GM23338 (cell line): Measurements from ENCODE around the gene KPNA2. TPM values are rescaled to one million over a fixed set of nuclear protein-coding genes. Genes with fewer than 3 reads are reported as not detected.
"Not testable (repeated sequence)": the region's sequence is repeated elsewhere in the genome, so short reads cannot be mapped to it uniquely, and the experiment has no call there.

Experiments used
- ATAC-seq: fragments of 200-7000 bp; cut with Tn5 transposase; 3 replicates; pipeline ENCODE4 v1.9.1; 2020
- DNase-seq: peaks from one replicate; pipeline ENCODE4 v3.0.0-alpha.2; 2015; ENCODE audit warnings: low spot score
- H2AFZ ChIP-seq: fragments of 200-600 bp; sonication (generic); 2 replicates; pipeline ENCODE4 v1.8.0; 2016; ENCODE audit warnings: antibody characterized with exemption, mild to moderate bottlenecking, moderate library complexity
- H3F3A ChIP-seq: fragments of 200-600 bp; sonication (generic); replicated peaks from 2 replicates; pipeline ENCODE4 v1.8.0; 2017; ENCODE audit warnings: antibody characterized with exemption, mixed run types, low read depth
- H3K27ac ChIP-seq: fragments of 200-600 bp; sonication (generic); 2 replicates; pipeline ENCODE4 v1.6.1; 2016; ENCODE audit warnings: low read depth
- H3K27me3 ChIP-seq: fragments of 200-600 bp; sonication (generic); 2 replicates; pipeline ENCODE4 v1.8.0; 2016; ENCODE audit warnings: mild to moderate bottlenecking, mixed run types, moderate library complexity; ENCODE audit not compliant: insufficient read depth
- H3K36me3 ChIP-seq: fragments of 200-600 bp; sonication (generic); 2 replicates; pipeline ENCODE4 v1.8.0; 2016; ENCODE audit warnings: mild to moderate bottlenecking; ENCODE audit not compliant: insufficient read depth
- H3K4me1 ChIP-seq: fragments of 200-600 bp; sonication (generic); 2 replicates; pipeline ENCODE4 v1.8.0; 2016; ENCODE audit warnings: mild to moderate bottlenecking, moderate library complexity; ENCODE audit not compliant: insufficient read depth
- H3K4me2 ChIP-seq: fragments of 200-600 bp; sonication (generic); 2 replicates; pipeline ENCODE4 v1.7.1; 2017; ENCODE audit warnings: mixed run types
- H3K4me3 ChIP-seq: fragments of 200-600 bp; sonication (generic); 2 replicates; pipeline ENCODE4 v1.6.1; 2016; ENCODE audit warnings: mixed run types
- H3K79me2 ChIP-seq: fragments of 200-600 bp; sonication (generic); replicated peaks from 2 replicates; pipeline ENCODE4 v1.8.0; 2017; ENCODE audit warnings: mild to moderate bottlenecking; ENCODE audit not compliant: insufficient read depth
- H3K9me2 ChIP-seq: fragments of 200-600 bp; sonication (generic); 2 replicates; pipeline ENCODE4 v1.8.0; 2017; ENCODE audit not compliant: insufficient read depth
- H4K20me1 ChIP-seq: fragments of 200-600 bp; sonication (generic); replicated peaks from 2 replicates; pipeline ENCODE4 v1.8.0; 2017; ENCODE audit warnings: mild to moderate bottlenecking; ENCODE audit not compliant: insufficient read depth
- H3K27ac Mint-ChIP-seq: 2 replicates; pipeline ENCODE4 v1.8.0; 2020; ENCODE audit warnings: inconsistent platforms, mild to moderate bottlenecking, moderate library complexity, mixed read lengths
- H3K27me3 Mint-ChIP-seq: 3 replicates; pipeline ENCODE4 v1.8.0; 2022; ENCODE audit warnings: low read depth, mild to moderate bottlenecking, moderate library complexity, mixed read lengths, inconsistent platforms; ENCODE audit not compliant: insufficient read depth, poor library complexity
- H3K36me3 Mint-ChIP-seq: 3 replicates; pipeline ENCODE4 v1.8.0; 2021; ENCODE audit warnings: low read depth, mild to moderate bottlenecking, inconsistent platforms, moderate library complexity, mixed read lengths
- H3K4me1 Mint-ChIP-seq: 3 replicates; pipeline ENCODE4 v1.8.0; 2020; ENCODE audit warnings: mild to moderate bottlenecking, inconsistent platforms, mixed read lengths
- H3K4me3 Mint-ChIP-seq: 3 replicates; pipeline ENCODE4 v1.8.0; 2021; ENCODE audit warnings: moderate library complexity, mild to moderate bottlenecking, inconsistent platforms, mixed read lengths
- H3K9me3 Mint-ChIP-seq: 3 replicates; pipeline ENCODE4 v1.8.0; 2020; ENCODE audit warnings: moderate library complexity, mild to moderate bottlenecking, inconsistent platforms, mixed read lengths
- CREB1 ChIP-seq: fragments of 250-450 bp; sonication (Bioruptor Pico); IDR thresholded peaks from 2 replicates; pipeline ENCODE4 v1.5.0; 2020; ENCODE audit warnings: low read depth, mild to moderate bottlenecking, moderate library complexity
- JUNB ChIP-seq: IDR thresholded peaks from one replicate; pipeline ENCODE4 v1.6.1; 2016; ENCODE audit warnings: antibody characterized with exemption; ENCODE audit not compliant: unreplicated experiment
- POLR2AphosphoS5 ChIP-seq: IDR thresholded peaks from 2 replicates; pipeline ENCODE4 v1.6.1; 2016; ENCODE audit warnings: antibody characterized with exemption, low read depth
- polyA plus RNA-seq: library from polyadenylated mRNA; unstranded; fragments of >200 nt; fragmentation: Nextera tagmentation; extraction: Ambion mirVana; gene quantifications from 2 replicates; pipeline ENCODE4 v1.2.1, GENCODE V29; 2016
- total RNA-seq: library from RNA; depleted of rRNA; stranded (reverse); fragments of >200 nt; shearing (Covaris generic); gene quantifications from 2 replicates; pipeline ENCODE4 v1.2.3, GENCODE V29; 2014
- TF ChIP-seq, protein P1 (sequence below), 2 experiments: fragments of 200-600 bp in 1 of 2; sonication (generic) in 1 of 2; conservative IDR thresholded peaks; 2 replicates each; pipeline versions ENCODE4 v1.5.1 to v1.6.1; 2016 to 2017; ENCODE audit warnings: antibody characterized with exemption in 2 of 2, low read depth in 2 of 2, mild to moderate bottlenecking in 2 of 2, moderate library complexity in 1 of 2
- TF ChIP-seq, protein P2 (sequence below): IDR thresholded peaks from one replicate; pipeline ENCODE4 v1.6.1; 2018; ENCODE audit warnings: antibody characterized with exemption; ENCODE audit not compliant: unreplicated experiment

KPNA2 gene
- total and polyA plus RNA-seq, 2 experiments from 2014 or later = 375 to 442 TPM

DNA sequence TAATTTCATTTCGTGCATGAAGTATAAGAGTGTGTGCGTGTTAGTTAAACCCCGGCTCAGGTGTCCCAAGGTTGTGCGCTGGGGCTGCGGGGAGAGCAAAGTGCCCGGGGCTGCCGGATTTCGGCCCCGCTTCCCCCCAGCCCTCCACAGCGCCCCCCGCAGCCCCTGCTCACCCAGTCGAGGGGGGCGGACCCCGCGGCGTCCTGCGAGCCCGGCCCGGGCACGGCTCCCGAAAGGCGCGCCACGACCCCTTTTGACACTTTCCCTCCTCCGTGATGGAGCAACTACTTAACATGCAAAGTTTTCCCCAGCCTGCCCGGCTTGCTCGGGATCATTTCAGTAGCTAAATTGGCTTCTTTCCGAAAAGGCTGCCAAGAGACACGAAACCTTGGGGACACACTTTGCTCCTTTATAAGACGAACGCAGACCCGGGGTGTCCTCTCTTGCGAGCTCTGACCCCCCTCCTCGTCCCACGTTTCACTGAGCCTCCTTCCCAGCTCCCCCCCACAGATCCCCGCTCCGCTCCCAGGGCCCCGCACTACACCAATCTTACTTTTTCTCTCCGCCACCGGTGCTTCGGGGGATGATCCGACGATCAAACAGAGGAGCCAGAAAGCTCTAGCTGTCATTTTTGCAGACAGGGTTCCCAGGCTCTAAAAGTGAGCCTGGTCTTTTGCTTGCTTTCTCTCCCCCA lies 39.8 kb upstream of the KPNA2 start:
- Mint-ChIP-seq H3K36me3 (peaks cover 13% of the 10 kb centered on the region), H3K4me3 (peak overlapping the region; percentile 74), H3K27me3 (peaks cover 25% of the 10 kb centered on the region), H3K4me1 (peaks cover 18% of the 10 kb centered on the region), H3K9me3 (no peaks in the 10 kb centered on the region), H3K27ac (no peak overlapping the region)
- peak overlapping the region; percentile 80 for H3K4me3 ChIP-seq
- no peaks in the 10 kb centered on the region for H3K9me2 ChIP-seq
- peaks cover 14% of the 10 kb centered on the region for H3K4me1 ChIP-seq
- TF ChIP-seq JUNB (no peak), POLR2AphosphoS5 (peak; percentile 23)
- TF ChIP-seq, protein P1, sequence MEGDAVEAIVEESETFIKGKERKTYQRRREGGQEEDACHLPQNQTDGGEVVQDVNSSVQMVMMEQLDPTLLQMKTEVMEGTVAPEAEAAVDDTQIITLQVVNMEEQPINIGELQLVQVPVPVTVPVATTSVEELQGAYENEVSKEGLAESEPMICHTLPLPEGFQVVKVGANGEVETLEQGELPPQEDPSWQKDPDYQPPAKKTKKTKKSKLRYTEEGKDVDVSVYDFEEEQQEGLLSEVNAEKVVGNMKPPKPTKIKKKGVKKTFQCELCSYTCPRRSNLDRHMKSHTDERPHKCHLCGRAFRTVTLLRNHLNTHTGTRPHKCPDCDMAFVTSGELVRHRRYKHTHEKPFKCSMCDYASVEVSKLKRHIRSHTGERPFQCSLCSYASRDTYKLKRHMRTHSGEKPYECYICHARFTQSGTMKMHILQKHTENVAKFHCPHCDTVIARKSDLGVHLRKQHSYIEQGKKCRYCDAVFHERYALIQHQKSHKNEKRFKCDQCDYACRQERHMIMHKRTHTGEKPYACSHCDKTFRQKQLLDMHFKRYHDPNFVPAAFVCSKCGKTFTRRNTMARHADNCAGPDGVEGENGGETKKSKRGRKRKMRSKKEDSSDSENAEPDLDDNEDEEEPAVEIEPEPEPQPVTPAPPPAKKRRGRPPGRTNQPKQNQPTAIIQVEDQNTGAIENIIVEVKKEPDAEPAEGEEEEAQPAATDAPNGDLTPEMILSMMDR (conservative IDR thresholded peaks at IDR 0.05; ENCODE audit: low read depth in 2 of 2) = peak in 1 of 2 experiments; percentile 39; a peak in 3 of 4 replicates
- ATAC-seq = peak; percentile 34
- H3K4me2 ChIP-seq = peak overlapping the region; percentile 81
- H4K20me1 ChIP-seq = no peaks in the 10 kb centered on the region; the same call in 1 of the 2 replicates
- peak; percentile 59 for DNase-seq
- peaks cover 13% of the 10 kb centered on the region for H3F3A ChIP-seq
- no peaks in the 10 kb centered on the region for H3K36me3 ChIP-seq
- H3K79me2 ChIP-seq = no peaks in the 10 kb centered on the region
- H3K27ac ChIP-seq = no peak overlapping the region; the same call in 1 of the 2 replicates
- H2AFZ ChIP-seq = peak overlapping the region; percentile 97
- H3K27me3 ChIP-seq = peaks cover 40% of the 10 kb centered on the region

DNA sequence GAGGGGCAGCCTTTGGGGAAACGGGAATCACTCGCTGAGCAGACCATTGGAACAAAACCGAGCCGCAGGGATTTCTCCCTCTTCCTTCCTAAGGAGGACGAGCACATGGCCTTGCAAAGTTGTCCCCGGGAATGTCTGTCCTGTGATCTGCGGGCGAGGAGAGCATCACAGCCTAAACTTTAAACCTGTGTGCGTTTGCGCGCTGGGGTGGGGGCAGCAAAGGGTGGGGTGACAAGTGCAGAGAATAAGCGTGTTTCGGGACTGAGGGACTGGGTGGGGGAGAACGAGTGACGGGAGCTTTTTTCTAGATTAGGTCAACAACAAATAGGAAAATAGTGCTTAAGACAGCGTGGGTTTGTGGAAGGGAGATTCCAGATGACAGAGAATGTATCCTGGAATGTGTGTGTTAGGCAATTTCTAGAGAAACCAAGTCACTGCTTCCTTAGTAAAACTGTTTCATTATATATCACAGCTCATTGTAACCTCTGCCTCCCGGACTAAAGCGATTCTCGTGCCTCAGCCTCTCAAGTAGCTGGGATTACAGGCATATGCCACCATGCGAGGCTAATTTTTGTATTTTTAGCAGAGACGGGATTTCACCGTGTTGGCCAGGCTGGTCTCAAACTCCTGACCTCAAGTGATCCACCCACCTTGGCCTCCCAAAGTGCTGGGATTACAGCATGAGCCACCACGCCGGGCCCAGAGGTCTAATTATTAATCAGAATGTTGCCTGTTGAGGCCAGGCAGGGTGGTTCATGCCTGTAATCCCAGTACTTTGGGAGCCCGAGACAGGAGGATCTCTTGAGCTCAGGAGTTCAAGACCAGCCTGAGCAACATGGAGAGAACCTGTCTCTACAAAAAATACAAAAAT lies 39.0 kb upstream of the KPNA2 start, which contains the start of gene C17orf58:
Gene C17orf58 (minus strand): TSS at position 169 of the 871 bp plus-strand sequence. CDS start 271 bp downstream, outside the sequence.
- Histone ChIP-seq H2AFZ (peak within 1 kb of the TSS; percentile 97), H3K4me2 (peak within 1 kb of the TSS; percentile 81), H3K27me3 (peaks cover 40% of the 10 kb centered on the region), H3K4me1 (peaks cover 14% of the 10 kb centered on the region), H3F3A (peaks cover 13% of the 10 kb centered on the region), H3K4me3 (peak within 1 kb of the TSS; percentile 80)
- DNase-seq = peak; percentile 40
- H3K79me2 ChIP-seq, H3K9me3 Mint-ChIP-seq, H4K20me1 ChIP-seq, H3K36me3 ChIP-seq, H3K27ac ChIP-seq, H3K36me3 Mint-ChIP-seq, H3K27ac Mint-ChIP-seq, H3K9me2 ChIP-seq: not testable (repeated sequence)
- Mint-ChIP-seq H3K4me1 (peaks cover 18% of the 10 kb centered on the region), H3K27me3 (peaks cover 25% of the 10 kb centered on the region), H3K4me3 (peak within 1 kb of the TSS; percentile 74)
- ATAC-seq = peak; percentile 10

DNA sequence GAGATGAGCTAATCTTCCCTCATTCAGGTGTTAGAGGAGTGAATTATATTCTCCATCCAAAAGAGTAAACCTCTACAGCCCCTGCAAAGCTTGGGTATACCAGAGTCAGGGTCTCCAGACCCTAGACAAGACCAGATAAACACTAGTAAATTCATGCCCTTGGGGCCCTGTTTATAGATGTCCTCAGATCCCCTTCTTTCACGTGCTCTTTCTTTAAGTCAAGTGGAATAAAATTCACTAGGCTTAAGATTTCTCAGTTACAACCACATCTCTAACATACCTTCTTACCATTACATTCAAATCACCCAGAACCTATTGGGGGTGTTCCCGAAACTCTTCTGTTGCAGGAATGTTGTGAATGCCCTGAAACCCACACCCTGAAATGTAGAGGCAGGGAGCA lies 37.1 kb upstream of the KPNA2 start:
- Mint-ChIP-seq H3K4me3 (no peak overlapping the region), H3K4me1 (peaks cover 15% of the 10 kb centered on the region), H3K36me3 (no peaks in the 10 kb centered on the region; the same call in 2 of the 3 replicates), H3K27ac (no peak overlapping the region), H3K9me3 (no peaks in the 10 kb centered on the region), H3K27me3 (peaks cover 23% of the 10 kb centered on the region)
- Histone ChIP-seq H3F3A (peaks cover 3% of the 10 kb centered on the region; the same call in 1 of the 2 replicates), H4K20me1 (no peaks in the 10 kb centered on the region), H3K9me2 (no peaks in the 10 kb centered on the region), H3K4me3 (no peak overlapping the region), H3K4me1 (peaks cover 10% of the 10 kb centered on the region), H2AFZ (no peak overlapping the region), H3K27ac (no peak overlapping the region), H3K27me3 (peaks cover 30% of the 10 kb centered on the region), H3K79me2 (no peaks in the 10 kb centered on the region), H3K4me2 (no peak overlapping the region), H3K36me3 (no peaks in the 10 kb centered on the region)
- ATAC-seq (no peak), DNase-seq (peak; percentile 43)
- TF ChIP-seq CREB1 (CRISPR knock-in tag) (no peak), POLR2AphosphoS5 (no peak)
- TF ChIP-seq, protein P2, sequence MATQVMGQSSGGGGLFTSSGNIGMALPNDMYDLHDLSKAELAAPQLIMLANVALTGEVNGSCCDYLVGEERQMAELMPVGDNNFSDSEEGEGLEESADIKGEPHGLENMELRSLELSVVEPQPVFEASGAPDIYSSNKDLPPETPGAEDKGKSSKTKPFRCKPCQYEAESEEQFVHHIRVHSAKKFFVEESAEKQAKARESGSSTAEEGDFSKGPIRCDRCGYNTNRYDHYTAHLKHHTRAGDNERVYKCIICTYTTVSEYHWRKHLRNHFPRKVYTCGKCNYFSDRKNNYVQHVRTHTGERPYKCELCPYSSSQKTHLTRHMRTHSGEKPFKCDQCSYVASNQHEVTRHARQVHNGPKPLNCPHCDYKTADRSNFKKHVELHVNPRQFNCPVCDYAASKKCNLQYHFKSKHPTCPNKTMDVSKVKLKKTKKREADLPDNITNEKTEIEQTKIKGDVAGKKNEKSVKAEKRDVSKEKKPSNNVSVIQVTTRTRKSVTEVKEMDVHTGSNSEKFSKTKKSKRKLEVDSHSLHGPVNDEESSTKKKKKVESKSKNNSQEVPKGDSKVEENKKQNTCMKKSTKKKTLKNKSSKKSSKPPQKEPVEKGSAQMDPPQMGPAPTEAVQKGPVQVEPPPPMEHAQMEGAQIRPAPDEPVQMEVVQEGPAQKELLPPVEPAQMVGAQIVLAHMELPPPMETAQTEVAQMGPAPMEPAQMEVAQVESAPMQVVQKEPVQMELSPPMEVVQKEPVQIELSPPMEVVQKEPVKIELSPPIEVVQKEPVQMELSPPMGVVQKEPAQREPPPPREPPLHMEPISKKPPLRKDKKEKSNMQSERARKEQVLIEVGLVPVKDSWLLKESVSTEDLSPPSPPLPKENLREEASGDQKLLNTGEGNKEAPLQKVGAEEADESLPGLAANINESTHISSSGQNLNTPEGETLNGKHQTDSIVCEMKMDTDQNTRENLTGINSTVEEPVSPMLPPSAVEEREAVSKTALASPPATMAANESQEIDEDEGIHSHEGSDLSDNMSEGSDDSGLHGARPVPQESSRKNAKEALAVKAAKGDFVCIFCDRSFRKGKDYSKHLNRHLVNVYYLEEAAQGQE = no peak
- TF ChIP-seq, protein P1 (conservative IDR thresholded peaks at IDR 0.05; ENCODE audit: low read depth in 2 of 2) = no peak
